Panc1 (cell line): ENCODE results near the gene NECAP2. TPM values are rescaled to one million over a fixed set of nuclear protein-coding genes. Genes with fewer than 3 reads are reported as not detected.
A peak's percentile ranks its signal among the peaks of the same experiment; 100 is the strongest.
"Not testable (repeated sequence)": the region's sequence is repeated elsewhere in the genome, so short reads cannot be mapped to it uniquely, and the experiment has no call there.

ENCODE experiments used
- ATAC-seq: fragments of 200-7000 bp; cut with Tn5 transposase; 2 replicates; pipeline ENCODE4 v1.9.1; 2020; ENCODE audit warnings: mild to moderate bottlenecking, moderate library complexity
- BruUV-seq: library from RNA; stranded (reverse); fragments of 400-500 nt; replicated peaks from 2 replicates; lab custom pipeline; 2021; lab: Mats Ljungman, UMichigan
- CTCF ChIA-PET: fragments of 300-600 bp; sonication (Branson Sonifier 250); formaldehyde crosslinking; loops from one replicate; lab custom pipeline; 2022; ENCODE audit warnings: antibody characterized with exemption; lab: Charles Lee
- POLR2A ChIA-PET: fragments of 300-600 bp; sonication (Branson Sonifier 250); formaldehyde crosslinking; loops from one replicate; lab custom pipeline; 2022; ENCODE audit warnings: antibody characterized with exemption; lab: Charles Lee
- DNase-seq: peaks from one replicate; pipeline ENCODE4 v3.0.0-alpha.2; 2010; ENCODE audit warnings: low read depth, low spot score
- H3K27ac ChIP-seq: 2 replicates; pipeline ENCODE4 v1.5.1; 2011; ENCODE audit warnings: mild to moderate bottlenecking, low read length, inconsistent platforms
- H3K27me3 ChIP-seq: fragments of 200-500 bp; sonication (Bioruptor generic); 2 replicates; pipeline ENCODE4 v1.6.0; 2014; ENCODE audit warnings: low read length, inconsistent platforms; ENCODE audit not compliant: control insufficient read depth, insufficient read depth
- H3K36me3 ChIP-seq: fragments of 200-500 bp; sonication (Bioruptor generic); 2 replicates; pipeline ENCODE4 v1.5.1; 2014; ENCODE audit warnings: inconsistent platforms, mild to moderate bottlenecking, low read length, moderate library complexity; ENCODE audit not compliant: control insufficient read depth, insufficient read depth
- H3K4me1 ChIP-seq: 2 replicates; pipeline ENCODE4 v1.5.1; 2011; ENCODE audit warnings: inconsistent platforms, mild to moderate bottlenecking, low read length, moderate library complexity; ENCODE audit not compliant: control insufficient read depth, insufficient read depth
- H3K4me3 ChIP-seq, 2 experiments: 2 replicates each; pipeline ENCODE4 v1.5.1; 2011 to 2012; ENCODE audit warnings: low read depth in 2 of 2, low read length in 2 of 2, mild to moderate bottlenecking in 2 of 2, inconsistent platforms in 1 of 2, moderate library complexity in 1 of 2
- H3K9me3 ChIP-seq: fragments of 200-500 bp; sonication (Bioruptor generic); 2 replicates; pipeline ENCODE4 v1.5.1; 2014; ENCODE audit warnings: low read depth, mild to moderate bottlenecking, inconsistent platforms, low read length, moderate library complexity; ENCODE audit not compliant: control insufficient read depth, insufficient read depth
- POLR2AphosphoS5 ChIP-seq: IDR thresholded peaks from 2 replicates; pipeline ENCODE4 v1.6.1; 2012; ENCODE audit warnings: mild to moderate bottlenecking, low read depth, low read length, moderate library complexity
- REST ChIP-seq, 2 experiments: IDR thresholded peaks; 2 replicates each; pipeline ENCODE4 v1.6.1; 2011 to 2012; ENCODE audit warnings: low read depth in 2 of 2, control low read depth in 1 of 2, low read length in 1 of 2, mild to moderate bottlenecking in 1 of 2, moderate library complexity in 1 of 2; ENCODE audit not compliant: insufficient read depth in 1 of 2
- SIN3A ChIP-seq: IDR thresholded peaks from 2 replicates; pipeline ENCODE4 v1.6.1; 2012; ENCODE audit warnings: low read depth, mild to moderate bottlenecking, low read length, moderate library complexity, borderline replicate concordance; ENCODE audit not compliant: insufficient read depth
- TCF7L2 ChIP-seq: IDR thresholded peaks from 2 replicates; pipeline ENCODE4 v1.6.1; 2011; ENCODE audit warnings: mild to moderate bottlenecking, low read depth, low read length, inconsistent platforms
- in situ Hi-C: cut with HindIII; loops from 2 replicates; pipeline ENCODE4 v1.10.0; 2016; ENCODE audit warnings: low sequenced_read_pairs, low pct_unique_long_range_greater_than_20kb
- intact Hi-C: fragments of 100-400 bp; cut with micrococcal nuclease; formaldehyde crosslinking; loops from one replicate; pipeline ENCODE4 v1.10.0; 2022; ENCODE audit not compliant: unreplicated experiment
- total RNA-seq: library from RNA; stranded (reverse); gene quantifications from one replicate; pipeline ENCODE4 v1.2.1, GENCODE V29; 2021; ENCODE audit not compliant: unreplicated experiment
- TF ChIP-seq, protein P1 (sequence below): fragments of 450-650 bp; IDR thresholded peaks from 2 replicates; pipeline ENCODE4 v1.5.1; 2017; ENCODE audit warnings: mild to moderate bottlenecking

Gene NECAP2
- total RNA-seq, 1 experiment from 2014 or later = 56.8 TPM

- Histone ChIP-seq H3K36me3 (peaks cover 2% of the 10 kb centered on the region; the same call in 1 of the 2 replicates), H3K9me3 (no peaks in the 10 kb centered on the region), H3K27me3 (no peaks in the 10 kb centered on the region), H3K4me1 (no peaks in the 10 kb centered on the region), H3K27ac (no peak overlapping the region), H3K4me3 (no peak overlapping the region)
- POLR2A ChIA-PET = no interaction called here
- TF ChIP-seq SIN3A (no peak), POLR2AphosphoS5 (no peak), REST (IDR thresholded peaks at IDR 0.05; ENCODE audit: insufficient read depth in 1 of 2, low read depth in 2 of 2, low read length in 1 of 2) (no peak), TCF7L2 (no peak)
- TF ChIP-seq, protein P1, sequence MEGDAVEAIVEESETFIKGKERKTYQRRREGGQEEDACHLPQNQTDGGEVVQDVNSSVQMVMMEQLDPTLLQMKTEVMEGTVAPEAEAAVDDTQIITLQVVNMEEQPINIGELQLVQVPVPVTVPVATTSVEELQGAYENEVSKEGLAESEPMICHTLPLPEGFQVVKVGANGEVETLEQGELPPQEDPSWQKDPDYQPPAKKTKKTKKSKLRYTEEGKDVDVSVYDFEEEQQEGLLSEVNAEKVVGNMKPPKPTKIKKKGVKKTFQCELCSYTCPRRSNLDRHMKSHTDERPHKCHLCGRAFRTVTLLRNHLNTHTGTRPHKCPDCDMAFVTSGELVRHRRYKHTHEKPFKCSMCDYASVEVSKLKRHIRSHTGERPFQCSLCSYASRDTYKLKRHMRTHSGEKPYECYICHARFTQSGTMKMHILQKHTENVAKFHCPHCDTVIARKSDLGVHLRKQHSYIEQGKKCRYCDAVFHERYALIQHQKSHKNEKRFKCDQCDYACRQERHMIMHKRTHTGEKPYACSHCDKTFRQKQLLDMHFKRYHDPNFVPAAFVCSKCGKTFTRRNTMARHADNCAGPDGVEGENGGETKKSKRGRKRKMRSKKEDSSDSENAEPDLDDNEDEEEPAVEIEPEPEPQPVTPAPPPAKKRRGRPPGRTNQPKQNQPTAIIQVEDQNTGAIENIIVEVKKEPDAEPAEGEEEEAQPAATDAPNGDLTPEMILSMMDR = no peak
- DNase-seq (no peak), ATAC-seq (no peak)
- in situ Hi-C loops = no loop called here
- CTCF ChIA-PET = no interaction called here
- intact Hi-C loops = no loop called here
- BruUV-seq = no TSS peak
These were observed 37.6 kb downstream of the NECAP2 start for GRCh38 chr1:16478091-16478490.

GRCh38 chr1:16483146-16483545, 42.6 kb downstream of the NECAP2 start:
- intact Hi-C loops, H3K27ac ChIP-seq, H3K4me3 ChIP-seq, H3K27me3 ChIP-seq, BruUV-seq, H3K36me3 ChIP-seq, H3K9me3 ChIP-seq, H3K4me1 ChIP-seq, in situ Hi-C loops, POLR2A ChIA-PET, CTCF ChIA-PET, DNase-seq: not testable (repeated sequence)
- ATAC-seq = 0 out of 2 replicates have a peak, but pooled peaks have one; percentile 7

GRCh38 chr1:16483639-16484500, 43.3 kb downstream of the NECAP2 start:
- H3K4me1 ChIP-seq, H3K27me3 ChIP-seq, DNase-seq, BruUV-seq, CTCF ChIA-PET, intact Hi-C loops, H3K36me3 ChIP-seq, POLR2A ChIA-PET, H3K9me3 ChIP-seq, H3K27ac ChIP-seq, in situ Hi-C loops, H3K4me3 ChIP-seq: not testable (repeated sequence)
- peak; percentile 60; the same call in 1 of the 2 replicates for ATAC-seq
